Testis (tissue), 3 donors: ENCODE measurements around the gene IPO11. TPM values are rescaled to one million over a fixed set of nuclear protein-coding genes. Genes with fewer than 3 reads are reported as not detected.

ENCODE experiments used
- DNase-seq: peaks from one replicate; pipeline ENCODE4 v3.0.0-alpha.2; 2019
- H3K27ac ChIP-seq, 2 donors: fragments of 200-600 bp; sonication (generic); one replicate each; pipeline ENCODE4 v1.5.1; 2019
- H3K27me3 ChIP-seq: fragments of 200-600 bp; sonication (generic); one replicate; pipeline ENCODE4 v1.5.1; 2019
- H3K36me3 ChIP-seq: fragments of 200-600 bp; sonication (generic); one replicate; pipeline ENCODE4 v1.5.1; 2017; ENCODE audit warnings: low read depth; ENCODE audit errors: missing control alignments
- H3K4me1 ChIP-seq: fragments of 200-600 bp; sonication (generic); one replicate; pipeline ENCODE4 v1.5.1; 2019
- H3K4me3 ChIP-seq, 2 donors: fragments of 200-600 bp; sonication (generic); one replicate each; pipeline ENCODE4 v1.5.1; 2017 to 2019
- H3K9me3 ChIP-seq: fragments of 200-600 bp; sonication (generic); one replicate; pipeline ENCODE4 v1.5.1; 2017
- POLR2A ChIP-seq: fragments of 450-650 bp; IDR thresholded peaks from one replicate; pipeline ENCODE4 v1.6.1; 2017; ENCODE audit warnings: antibody characterized with exemption, mild to moderate bottlenecking, moderate library complexity
- WGBS, 2 donors: methylation state at CpG; one replicate each; pipeline ENCODE4 v1.1.5; 2018; 5-methylcytosine and 5-hydroxymethylcytosine counted together
- intact Hi-C: fragments of 100-400 bp; cut with DNase I; formaldehyde crosslinking; loops from one replicate; pipeline ENCODE4 v1.15.1; 2023; ENCODE audit warnings: low total_unique reads
- polyA plus RNA-seq: library from polyadenylated mRNA; stranded (reverse); fragments of 350-450 nt; fragmentation: Illumina TruSeq; extraction: RNeasy Lipid Tissue Mini Kit (QIAGEN cat#74804); gene quantifications from one replicate; pipeline ENCODE4 v1.2.3, GENCODE V29; 2014; ENCODE audit warnings: low read depth, low replicate concordance; ENCODE audit not compliant: insufficient read depth
- total RNA-seq, 2 donors: library from RNA; depleted of rRNA; stranded (reverse); fragments of >200 nt; gene quantifications; one replicate each; pipeline ENCODE4 v1.2.3, GENCODE V29; 2016
- TF ChIP-seq, protein P1 (sequence below), 3 experiments: fragments of 450-650 bp in 2 of 3; fragments of 200-600 bp in 1 of 3; sonication (generic) in 1 of 3; IDR thresholded peaks; one replicate each; pipeline ENCODE4 v1.5.1; 2016 to 2019; ENCODE audit warnings: antibody characterized with exemption in 3 of 3, mild to moderate bottlenecking in 2 of 3, moderate library complexity in 1 of 3

Gene IPO11
- total and polyA plus RNA-seq, 3 donors from 2014 or later = 50.3 to 74.5 (median 67.3) TPM

- DNase-seq = no peak
- 89 to 94% methylated on average over 1 of the region's 1 CpG for WGBS, 2 donors
- intact Hi-C loops = no loop called here
Measured at GRCh38 chr5:62457071-62457470, 44.5 kb downstream of the IPO11 start.

GRCh38 chr5:62460578-62460983, 48.0 kb downstream of the IPO11 start:
- Histone ChIP-seq H3K27me3 (no peaks in the 10 kb centered on the region), H3K4me1 (no peaks in the 10 kb centered on the region), H3K36me3 (no peaks in the 10 kb centered on the region), H3K9me3 (no peaks in the 10 kb centered on the region), H3K27ac (peak overlapping the region in 1 of 2 donors; percentile 46), H3K4me3 (no peak overlapping the region)
- intact Hi-C loops = loop anchor here (10.0 kb wide), 1 partner anchor 324 kb away; no protein-coding TSS in a partner anchor
- no peak for DNase-seq
- no peak for TF ChIP-seq POLR2A
- TF ChIP-seq, protein P1, sequence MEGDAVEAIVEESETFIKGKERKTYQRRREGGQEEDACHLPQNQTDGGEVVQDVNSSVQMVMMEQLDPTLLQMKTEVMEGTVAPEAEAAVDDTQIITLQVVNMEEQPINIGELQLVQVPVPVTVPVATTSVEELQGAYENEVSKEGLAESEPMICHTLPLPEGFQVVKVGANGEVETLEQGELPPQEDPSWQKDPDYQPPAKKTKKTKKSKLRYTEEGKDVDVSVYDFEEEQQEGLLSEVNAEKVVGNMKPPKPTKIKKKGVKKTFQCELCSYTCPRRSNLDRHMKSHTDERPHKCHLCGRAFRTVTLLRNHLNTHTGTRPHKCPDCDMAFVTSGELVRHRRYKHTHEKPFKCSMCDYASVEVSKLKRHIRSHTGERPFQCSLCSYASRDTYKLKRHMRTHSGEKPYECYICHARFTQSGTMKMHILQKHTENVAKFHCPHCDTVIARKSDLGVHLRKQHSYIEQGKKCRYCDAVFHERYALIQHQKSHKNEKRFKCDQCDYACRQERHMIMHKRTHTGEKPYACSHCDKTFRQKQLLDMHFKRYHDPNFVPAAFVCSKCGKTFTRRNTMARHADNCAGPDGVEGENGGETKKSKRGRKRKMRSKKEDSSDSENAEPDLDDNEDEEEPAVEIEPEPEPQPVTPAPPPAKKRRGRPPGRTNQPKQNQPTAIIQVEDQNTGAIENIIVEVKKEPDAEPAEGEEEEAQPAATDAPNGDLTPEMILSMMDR (IDR thresholded peaks at IDR 0.05) = peak; percentile 67 to 75 (median 72)

More at GRCh38 chr5:62457071-62457470, 44.5 kb downstream of the IPO11 start:
- no peaks in the 10 kb centered on the region for H3K27me3 ChIP-seq
- no peaks in the 10 kb centered on the region for H3K9me3 ChIP-seq
- no peak for TF ChIP-seq POLR2A
- TF ChIP-seq, protein P1 (IDR thresholded peaks at IDR 0.05) = no peak
- no peak overlapping the region for H3K4me3 ChIP-seq
- no peak overlapping the region for H3K27ac ChIP-seq
- no peaks in the 10 kb centered on the region for H3K4me1 ChIP-seq
- no peaks in the 10 kb centered on the region for H3K36me3 ChIP-seq

- DNase-seq = no peak
- Histone ChIP-seq H3K27ac (peak overlapping the region in 1 of 2 donors; percentile 46), H3K36me3 (no peaks in the 10 kb centered on the region), H3K4me1 (no peaks in the 10 kb centered on the region), H3K4me3 (no peak overlapping the region), H3K9me3 (no peaks in the 10 kb centered on the region), H3K27me3 (no peaks in the 10 kb centered on the region)
- 40 to 56% methylated on average over 4 of the region's 4 CpGs for WGBS, 2 donors
- intact Hi-C loops = loop anchor here (10.0 kb wide), 1 partner anchor 323 kb away; no protein-coding TSS in a partner anchor
- no peak for TF ChIP-seq POLR2A
- TF ChIP-seq, protein P1 (IDR thresholded peaks at IDR 0.05) = no peak
Measured at GRCh38 chr5:62461561-62461960, 49.0 kb downstream of the IPO11 start.

- no peak for DNase-seq
- Histone ChIP-seq H3K27ac (no peak overlapping the region), H3K9me3 (no peaks in the 10 kb centered on the region), H3K27me3 (no peaks in the 10 kb centered on the region), H3K36me3 (no peaks in the 10 kb centered on the region), H3K4me3 (no peak overlapping the region), H3K4me1 (no peaks in the 10 kb centered on the region)
- intact Hi-C loops = loop anchor here (10.0 kb wide), 1 partner anchor 319 kb away; no protein-coding TSS in a partner anchor
- TF ChIP-seq POLR2A = no peak
- TF ChIP-seq, protein P1 (IDR thresholded peaks at IDR 0.05) = no peak
- 64 to 66% methylated on average over 6 of the region's 6 CpGs for WGBS, 2 donors
Measured at GRCh38 chr5:62465985-62466925, 53.7 kb downstream of the IPO11 start.
